HG03558 (cell line): ENCODE data around the gene ARL4D.
A peak's percentile ranks its signal among the peaks of the same experiment; 100 is the strongest.
"Not testable (repeated sequence)": the region's sequence is repeated elsewhere in the genome, so short reads cannot be mapped to it uniquely, and the experiment has no call there.

ENCODE experiments used
- ATAC-seq: cut with Tn5 transposase; IDR thresholded peaks from one replicate; pipeline ENCODE4 v1.9.1; 2021; ENCODE audit warnings: moderate number of reproducible peaks; ENCODE audit not compliant: unreplicated experiment; ENCODE audit errors: extremely low read depth

ARL4D gene

DNA sequence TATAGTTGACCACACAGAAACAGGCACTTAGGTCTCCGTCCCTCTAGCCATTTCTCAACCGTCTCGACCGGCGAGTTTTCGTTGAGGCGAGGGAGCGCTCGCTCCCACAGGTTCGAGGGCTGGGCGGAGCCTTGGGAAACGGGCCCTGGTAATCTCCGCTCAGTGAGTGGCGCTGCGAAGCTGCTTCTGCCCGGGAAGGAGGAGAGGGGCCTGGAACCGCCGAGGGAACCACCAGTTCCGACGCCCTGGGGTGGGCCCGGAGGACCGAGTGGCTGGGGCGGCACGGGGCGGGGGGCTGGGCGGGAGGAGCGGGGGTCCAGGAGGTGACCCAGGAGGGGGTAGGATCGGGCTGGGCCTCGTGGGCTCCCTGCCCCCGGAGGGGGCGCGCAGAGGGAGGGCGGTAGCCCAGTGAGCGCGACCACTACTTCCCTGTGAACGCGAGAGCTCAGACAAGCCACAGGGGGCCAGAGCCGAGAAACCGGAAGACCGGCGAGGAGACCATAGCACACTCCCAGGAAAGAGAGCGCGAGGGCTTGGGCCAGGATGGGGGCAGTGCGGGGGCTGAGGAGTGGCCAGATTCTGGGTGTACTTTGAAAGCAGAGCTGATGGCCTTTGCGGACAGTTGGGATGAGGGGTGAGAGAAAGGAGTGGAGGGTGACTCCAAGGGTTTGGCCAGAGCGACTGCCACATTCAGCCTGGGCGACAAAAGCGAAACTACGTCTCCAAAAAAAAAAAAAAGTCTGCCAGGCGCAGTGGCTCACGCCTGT, 29.9 kb upstream of the ARL4D start:
- no peak for ATAC-seq

DNA sequence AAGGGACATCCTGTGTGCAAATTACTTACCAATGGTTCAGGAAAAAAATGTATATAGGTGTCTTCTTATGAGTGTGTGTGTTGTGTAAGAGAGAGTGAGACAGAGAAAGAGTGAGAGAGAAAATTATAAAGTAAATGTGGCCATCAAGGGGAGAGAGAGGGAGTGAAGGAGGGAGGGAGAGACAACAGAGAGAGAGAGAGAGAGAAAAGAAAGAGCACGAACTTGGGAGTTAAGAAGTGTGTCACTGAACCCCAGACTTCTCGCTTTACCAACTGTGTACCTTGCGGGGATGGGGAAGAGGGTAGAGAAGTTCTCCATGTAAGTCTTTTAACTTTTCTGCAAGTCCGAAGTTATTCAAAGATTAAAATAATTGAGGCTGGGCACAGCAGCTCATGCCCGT, 28.8 kb upstream of the ARL4D start:
- no peak for ATAC-seq

DNA sequence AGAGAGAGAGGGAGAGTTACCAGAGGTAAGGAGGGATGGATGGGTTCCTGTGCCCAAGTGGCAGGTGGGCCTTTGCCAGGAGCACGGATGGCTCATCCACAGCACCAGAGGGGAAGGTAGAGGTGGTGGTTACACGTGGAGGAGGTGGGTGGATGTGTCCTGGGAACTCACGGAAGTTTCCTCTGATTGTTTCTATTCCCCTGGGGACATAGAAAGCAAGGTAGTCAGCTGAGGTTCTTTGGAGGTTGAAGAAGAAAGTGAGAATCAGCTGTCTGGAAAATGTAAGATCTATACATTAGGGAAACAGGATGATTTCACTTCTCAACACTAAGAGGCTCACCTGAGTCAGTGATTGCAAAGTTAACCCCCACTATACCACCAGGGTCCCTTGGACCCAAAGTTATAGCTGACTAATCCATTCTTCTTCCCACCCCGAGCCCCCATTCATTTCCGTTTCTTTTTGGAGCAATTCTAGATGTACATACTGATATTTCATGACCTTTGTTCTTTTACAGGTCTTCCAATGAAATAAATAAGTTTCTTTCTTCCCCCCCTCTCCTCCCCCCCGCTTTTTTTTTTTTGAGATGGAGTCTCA, 27.5 kb upstream of the ARL4D start:
- ATAC-seq = no peak

DNA sequence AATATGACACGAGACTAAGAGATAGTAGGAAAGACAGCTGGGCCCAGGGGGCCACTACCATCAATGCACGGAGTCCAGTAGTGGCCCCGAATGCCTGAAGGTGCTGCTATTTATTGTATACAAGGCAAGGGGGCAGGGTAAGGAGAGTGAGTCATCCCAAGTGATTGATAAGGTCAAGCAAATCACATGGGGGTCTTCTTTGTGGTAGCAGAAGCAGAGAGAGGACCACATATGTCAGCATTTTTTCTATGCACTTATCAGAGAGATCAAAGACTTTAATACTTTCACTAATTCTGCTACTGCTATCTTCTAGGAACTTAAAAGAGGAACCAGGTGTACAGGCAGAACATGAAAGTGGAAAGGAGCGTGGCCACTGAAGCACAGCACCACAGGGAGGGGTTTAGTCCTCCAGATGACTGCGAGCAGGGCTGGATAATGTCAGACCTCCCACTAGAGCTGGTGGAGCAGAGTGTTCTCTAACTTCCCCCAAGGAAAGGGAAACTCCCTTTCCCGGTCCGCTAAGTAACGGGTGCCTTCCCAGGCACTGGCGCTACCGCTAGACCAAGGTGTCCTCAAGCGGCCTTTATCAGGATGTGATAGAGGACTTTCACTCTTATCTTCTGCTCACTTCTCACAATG, 26.4 kb upstream of the ARL4D start:
- no peak for ATAC-seq

DNA sequence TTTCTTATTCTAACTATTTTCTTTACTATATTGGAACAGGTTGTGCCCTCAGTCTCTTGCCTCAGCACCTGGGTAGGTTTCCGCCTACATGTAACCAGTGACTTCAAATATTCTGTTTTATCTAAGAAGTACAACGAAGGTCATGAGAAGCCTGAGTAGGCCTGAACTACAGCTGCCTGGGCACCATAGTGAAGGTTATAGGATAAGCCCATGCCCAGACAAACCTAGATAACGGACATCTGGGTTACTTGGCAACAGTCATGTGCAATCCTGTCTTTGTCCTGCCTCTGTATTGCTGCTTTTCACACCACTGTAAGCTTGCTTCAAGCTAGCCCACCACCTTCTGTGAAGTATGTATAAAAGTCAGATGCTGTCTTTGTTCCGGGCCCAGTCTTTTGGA, 25.4 kb upstream of the ARL4D start:
- no peak for ATAC-seq

DNA sequence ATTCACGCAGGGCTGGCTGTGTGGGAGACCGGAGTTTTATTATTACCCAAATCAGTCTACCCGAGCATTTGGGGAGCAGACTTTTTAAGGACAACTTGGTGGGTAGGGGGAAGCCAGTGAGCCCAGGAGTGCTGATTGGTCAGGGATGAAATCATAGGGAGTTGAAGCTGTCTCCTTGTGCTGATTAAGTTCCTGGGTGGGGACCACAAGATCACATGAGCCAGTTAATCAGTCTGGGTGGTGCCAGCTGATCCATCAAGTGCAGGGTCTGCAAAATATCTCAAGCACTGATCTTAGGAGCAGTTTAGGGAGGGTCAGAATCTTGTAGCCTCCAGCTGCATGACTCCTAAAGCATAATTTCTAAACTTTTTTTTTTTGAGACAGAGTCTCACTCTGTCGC, 22.9 kb upstream of the ARL4D start:
- not testable (repeated sequence) for ATAC-seq

DNA sequence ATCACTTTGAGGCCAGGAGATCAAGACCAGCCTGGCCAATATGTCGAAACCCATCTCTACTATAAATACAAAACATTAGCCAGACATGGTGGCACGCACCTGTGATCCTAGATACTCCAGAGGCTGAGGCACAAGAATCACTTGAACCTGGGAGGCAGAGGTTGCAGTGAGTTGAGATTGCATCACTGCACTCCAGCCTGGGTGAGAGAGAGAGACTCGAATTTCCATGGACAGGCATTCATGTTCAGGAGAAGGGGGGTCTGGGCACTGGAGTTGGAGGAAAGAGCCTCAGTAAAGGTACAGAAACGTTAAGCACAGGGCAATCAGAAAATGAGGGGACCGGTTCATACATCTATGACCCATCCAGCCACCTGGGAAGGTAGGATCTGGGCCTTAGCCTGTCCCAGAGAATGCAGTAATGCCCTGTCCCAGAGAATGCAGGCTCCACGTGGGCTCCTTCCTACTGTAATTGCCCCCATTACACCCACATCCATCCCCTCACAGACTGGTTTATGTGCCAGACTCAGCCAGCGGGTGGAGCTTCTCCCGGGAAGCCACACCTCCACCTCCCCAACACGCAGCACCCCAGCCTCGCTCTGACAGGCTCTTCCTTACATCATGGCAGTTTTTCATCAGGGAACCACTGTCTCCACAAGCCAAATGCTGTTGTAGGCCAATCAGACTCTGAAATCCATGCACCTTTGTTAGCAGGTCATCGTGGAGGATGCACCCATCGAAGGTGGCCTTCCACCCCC, 21.6 kb upstream of the ARL4D start:
- no peak for ATAC-seq

DNA sequence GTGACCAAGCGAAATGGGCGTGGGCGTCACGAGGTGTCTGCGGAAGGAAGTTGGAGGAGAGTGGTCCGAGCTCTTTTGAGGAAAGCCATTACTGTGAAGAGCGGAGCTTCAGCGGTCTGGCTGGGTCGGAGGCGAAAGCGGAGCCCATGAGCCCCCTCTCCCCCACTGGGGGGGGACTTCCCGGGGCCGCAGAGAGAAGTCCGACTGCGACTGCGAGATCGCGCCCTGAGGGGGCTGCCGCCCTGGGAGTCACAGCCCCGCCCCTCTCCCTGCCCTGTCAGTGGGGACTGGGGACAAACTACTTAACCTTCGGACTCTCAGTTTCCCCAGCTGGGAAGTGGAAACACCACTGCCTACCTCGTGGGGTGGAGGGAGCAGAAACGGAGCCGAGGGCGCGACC, 20.0 kb upstream of the ARL4D start:
- no peak for ATAC-seq

DNA sequence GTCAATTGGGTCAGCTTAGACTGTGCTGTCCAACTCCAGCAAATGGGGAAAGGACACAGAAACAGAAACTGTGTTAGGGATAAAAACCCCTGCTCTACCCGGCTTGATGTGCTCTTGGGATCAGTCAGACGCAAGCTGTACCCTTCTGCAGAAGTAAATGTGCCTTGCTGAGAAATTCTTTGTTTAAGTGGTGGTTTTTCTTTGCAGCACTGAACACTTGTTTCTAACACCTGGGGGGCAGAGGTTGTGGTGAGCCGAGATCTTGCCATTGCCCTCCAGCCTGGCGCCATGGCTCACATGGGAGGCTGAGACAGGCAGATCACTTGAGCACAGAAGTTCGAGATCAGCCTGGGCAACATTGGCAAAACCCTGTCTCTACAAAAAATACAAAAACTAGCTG, 18.5 kb upstream of the ARL4D start:
- ATAC-seq = no peak

DNA sequence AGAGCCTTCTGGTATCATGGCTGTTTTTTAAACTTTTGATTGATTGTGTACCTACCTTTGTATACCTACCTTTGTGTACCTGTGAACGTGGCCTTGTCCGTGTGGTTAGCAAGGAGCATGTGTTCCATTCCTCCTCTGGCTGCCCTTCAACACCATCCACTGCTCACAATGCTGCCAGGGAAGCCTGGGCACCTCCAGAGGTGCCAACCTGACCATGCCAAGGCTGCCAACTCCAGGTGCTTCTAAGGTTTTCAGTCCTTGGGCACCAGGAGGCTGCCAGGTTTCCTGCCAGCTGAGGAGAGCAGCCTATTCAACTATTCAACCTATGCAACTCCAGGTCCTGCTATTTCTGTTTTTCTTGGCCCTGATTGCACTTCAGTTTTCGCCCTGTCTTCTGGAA, 17.6 kb upstream of the ARL4D start:
- ATAC-seq = no peak

DNA sequence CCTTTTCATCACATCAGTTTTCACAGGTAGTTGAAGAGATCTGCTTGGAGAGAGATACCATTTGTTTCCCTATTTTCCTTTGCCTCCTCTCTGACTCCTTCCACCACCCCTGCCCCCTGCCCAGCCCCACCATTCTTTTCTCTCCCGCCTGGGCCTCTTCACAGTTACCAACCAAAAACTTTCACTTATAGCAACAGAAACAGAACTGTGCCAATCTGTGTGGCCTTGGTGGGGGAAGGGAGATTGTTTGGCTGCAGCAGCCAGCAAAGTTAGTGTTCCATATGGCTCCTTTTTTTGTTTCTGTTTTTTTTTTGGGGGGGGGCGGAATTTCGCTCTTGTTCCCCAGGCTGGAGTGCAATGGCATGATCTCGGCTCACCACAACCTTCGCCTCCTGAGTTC, 17.2 kb upstream of the ARL4D start:
- no peak for ATAC-seq

DNA sequence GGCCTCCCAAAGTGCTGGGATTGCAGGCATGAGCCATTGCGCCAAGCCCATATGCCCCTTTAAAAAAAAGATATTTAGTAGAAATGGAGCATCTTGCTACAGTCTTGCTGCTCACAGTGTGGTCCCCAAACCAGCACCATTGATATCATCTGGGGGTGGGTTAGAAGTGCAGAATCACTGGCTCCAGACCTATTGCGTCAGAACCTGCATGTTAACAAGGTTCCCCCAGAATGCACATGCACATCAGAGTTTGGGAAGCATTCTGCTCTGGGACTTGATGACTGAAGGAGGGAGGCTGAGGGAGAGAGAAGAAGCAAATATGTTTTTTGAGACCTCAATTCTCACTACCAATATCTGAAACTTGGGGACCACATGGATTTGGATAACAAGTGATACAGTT, 16.0 kb upstream of the ARL4D start:
- ATAC-seq = no peak

DNA sequence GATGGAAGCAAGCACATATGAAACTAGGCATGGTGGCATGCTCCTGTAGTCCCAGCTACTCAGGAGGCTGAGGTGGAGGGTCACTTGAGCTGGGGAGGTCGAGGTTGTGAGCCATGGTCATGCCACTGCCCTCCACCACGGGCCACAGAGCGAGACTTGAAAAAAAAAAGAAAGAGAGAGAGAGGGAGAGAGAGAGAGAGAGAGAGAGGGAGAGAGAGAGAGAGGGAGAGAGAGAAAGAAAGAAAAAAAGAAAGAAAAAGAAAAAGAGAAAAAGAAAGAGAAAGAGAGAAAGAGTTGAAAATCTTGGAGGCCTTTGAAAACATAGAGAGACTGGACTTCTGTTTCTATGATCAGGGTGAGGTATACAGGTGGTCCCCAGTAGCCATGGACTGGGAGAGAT, 15.4 kb upstream of the ARL4D start:
- ATAC-seq = no peak

DNA sequence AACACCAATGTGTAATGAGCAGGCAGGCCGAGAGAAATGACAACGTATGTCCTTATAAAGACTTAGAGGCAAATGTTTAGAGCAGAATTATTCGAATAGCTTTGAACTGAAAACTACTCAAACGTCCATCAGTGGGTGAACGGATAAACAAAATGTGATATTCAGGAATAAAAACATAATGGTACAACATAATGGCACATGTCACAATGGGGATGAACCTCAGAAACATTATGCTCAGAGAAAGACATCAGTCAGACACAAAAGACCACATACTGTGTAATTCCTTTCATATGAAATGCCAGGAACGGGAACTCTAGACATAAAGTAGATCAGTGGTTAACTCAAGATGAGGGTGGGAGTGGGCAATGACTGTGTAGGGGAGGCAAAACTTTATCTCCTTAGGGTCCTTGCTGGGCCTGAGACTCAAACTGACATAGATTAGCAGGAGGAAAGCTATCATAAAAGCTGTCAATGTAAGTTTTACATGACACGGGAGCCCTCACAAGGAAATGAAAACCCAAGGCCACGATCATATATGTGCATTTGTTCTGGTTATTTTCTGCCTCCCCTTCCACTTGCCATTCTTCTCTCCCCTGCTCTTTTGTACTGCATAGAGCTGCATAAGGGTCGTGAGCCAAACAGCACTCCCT, 14.8 kb upstream of the ARL4D start:
- ATAC-seq = no peak

DNA sequence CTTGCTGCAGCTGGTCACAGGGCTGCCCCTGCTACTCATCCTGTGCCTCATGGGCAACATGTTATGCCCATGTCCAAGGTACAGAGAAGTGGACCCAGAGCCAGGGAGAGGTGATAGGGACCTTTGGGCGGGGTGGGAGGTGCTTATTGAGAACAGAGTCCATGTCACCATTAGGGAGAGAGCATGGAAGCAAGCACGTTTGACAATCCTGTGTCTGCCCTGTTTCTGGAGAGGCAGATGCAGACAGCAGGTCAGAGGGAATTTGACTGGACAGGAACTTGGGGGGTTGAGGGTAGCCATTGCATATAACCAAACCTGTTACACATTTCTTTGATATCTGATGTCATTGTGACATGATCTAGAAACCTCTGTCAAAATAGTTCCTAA, 14.3 kb upstream of the ARL4D start:
- ATAC-seq = no peak

DNA sequence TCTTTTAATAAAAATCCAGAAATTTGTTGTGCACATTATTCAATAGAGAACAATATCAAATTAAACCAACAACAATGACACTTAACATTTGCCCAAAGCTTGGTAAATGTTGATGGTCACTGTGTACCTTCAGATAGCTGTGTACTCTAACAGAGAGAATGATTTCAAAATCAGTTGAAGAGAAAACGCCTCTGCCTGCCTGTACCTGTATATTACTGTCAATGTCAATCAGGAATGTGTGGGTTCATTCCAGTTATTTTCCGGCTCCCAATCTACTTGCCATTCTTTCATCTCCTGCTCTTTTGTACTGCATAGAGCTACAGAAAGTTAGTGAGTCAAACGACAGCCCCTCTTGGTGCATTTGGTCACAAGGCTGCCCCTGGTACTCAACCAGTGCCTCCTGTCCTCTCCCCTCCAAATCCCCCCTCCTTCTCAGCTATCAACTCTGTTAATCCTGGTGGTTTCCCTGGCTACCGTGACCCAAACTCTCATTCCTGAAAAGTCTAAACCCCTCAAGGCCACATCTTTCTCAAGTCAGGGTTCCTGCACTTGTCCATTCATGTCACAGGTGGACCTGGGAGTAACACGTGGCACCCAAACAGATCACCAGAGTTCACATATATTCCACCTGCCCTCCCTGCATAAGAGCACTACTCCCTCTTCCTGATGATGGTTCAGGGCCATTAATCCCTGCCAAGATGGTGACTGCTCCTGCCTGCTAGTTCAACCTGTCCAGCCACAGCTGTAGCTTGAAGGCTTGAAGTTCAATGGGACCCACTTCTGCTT, 13.6 kb upstream of the ARL4D start:
- ATAC-seq = no peak

DNA sequence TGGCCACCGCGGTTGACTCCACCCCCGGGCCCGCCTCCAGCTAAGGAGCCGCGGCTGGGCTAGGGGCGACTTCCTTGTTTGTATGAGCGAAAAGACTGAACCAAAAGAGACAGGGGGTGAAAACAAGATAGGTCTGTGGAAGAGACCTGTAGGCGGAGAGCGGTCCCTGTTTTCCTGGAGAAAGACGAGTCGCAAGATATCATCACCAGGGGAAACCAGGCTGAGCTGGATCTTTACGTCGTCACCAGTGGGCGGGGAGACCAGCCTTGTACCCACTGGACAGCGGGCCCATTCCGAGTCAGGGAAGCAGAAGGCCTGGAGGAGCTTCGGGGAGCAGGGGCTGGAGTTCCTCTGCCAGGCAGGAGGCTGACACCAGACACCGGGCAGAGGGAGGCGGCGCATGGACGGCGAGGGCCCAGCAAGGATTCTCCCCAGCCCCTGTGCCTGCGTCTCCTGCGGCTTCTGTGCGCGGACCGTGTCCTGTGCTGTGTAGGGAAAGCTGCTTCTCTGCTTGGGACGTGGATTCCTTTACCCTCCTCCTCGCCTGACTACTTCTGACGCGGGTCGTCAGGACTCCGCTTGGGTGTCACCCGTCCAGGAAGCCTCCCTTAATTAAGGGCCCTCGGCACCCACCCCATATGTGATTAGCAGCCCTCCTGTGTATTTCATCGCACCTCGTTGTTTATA, 10.3 kb upstream of the ARL4D start:
- ATAC-seq = peak; percentile 28

DNA sequence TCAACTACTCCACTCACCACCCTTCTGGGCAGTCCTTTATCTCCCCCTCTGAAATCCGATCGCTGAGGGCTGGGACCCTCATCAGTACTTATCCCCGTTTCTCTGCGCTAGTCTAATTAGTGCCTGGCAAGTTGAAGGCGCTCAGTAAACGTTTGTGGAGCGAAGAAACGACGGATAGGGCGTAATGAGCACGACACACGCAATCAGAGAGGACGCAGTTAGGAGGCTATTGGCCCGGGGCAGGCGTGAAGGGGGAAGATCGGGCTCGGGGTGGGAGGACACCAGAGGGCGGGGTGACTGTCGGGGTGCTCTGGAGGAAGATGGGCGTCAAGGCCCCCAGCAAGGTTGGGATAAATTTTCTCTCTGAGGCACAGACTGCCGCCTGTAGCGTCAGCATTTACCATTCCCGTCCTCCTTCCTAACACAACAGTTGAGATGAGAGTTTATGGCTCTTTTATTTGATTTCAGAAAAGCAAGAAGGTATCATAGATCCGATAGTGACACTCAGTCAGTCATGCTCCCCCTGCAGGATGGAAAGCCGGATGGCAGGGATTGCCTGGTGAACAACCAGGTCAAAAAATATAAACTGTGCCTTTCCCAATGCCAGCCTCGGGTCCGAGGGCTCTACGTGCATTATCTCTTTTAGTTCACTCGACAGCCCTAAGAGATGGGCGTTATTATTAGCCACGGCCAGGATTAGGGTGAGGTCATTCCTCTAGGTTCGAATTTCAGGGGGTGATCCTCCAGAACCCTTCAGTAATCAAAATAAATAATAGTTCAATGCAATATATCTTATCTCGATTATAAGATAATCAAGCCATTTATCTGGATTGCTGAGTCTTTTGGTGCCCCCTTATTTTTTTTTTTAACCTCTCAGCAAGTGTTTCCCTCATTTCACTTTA, 9.5 kb upstream of the ARL4D start:
- ATAC-seq = no peak
